ENCODE measurements around the gene C1QTNF9B.

Gene C1QTNF9B

DNA sequence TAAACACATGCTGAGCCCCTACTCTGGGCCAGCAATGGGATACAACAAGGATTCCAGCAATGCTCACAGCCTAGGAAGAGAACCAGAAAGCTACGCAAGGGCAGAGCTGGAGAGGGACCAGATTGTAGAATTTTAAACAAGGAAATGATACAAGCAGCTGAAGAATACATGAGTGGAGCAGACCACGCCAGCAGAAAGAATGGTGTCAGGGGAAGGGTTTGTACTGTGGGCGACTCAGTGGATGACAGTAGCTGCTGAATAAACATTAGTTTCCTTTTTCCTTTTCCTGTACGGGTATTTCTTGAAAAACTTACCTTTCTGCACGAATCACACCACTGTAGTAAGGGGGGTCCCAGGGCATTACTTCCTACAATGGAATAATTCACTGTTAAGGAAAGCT, 38.8 kb downstream of the C1QTNF9B start:
- ATAC-seq (no peak), DNase-seq (no peak)

DNA sequence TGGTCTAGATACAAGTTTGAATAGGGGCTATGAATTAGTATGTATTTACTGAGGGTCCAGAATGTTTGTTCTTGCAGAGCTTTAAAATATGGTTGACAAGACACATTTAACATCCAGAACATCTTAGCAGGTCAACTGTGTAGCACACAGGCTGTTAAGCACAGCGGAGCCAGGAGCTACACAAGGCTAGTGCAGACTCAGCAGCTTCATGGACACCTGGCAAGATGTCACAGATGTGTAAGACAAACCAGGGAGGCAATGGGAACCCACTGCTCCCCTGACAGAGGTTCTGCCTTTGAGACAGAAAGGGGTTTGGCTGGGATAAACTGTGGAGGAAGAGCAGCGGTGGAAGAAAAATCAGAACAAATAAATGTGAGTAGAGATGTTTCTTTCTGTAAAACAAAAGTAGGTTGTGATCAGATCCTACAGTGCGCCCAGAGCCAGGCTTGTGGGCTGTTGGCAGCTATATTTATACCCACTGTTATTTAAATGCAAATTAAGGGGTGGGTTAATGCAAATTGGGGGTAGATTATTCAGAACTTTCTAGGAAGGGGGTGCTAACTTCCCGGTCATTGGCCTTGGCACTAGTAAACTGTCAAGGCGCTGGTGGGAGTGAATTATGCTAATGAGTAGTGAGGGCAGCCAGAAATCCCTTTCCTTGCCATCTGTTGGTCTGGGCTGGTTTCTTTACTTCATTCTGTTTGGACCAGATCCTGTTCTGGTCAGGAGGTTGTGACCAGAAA, 41.1 kb downstream of the C1QTNF9B start:
- no peak for DNase-seq
- ATAC-seq: no peak

DNA sequence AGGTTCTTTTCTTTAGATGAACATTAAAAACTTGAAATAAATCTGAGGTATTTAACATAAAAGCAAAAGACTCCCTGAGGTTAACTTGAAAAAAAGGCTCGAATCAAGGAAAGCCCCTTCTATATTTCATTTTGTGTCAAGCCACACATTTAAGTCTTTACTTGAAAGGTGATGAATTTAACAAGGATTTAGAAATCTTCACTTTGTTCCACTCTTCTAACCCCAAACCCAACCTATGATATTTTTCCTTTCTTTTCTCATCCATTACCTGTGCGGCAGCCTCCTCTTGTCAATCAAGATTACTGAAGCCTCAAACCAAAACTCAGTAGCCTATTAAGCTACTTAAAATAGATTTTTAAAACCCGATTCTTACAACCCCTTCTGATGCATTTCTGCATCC, 41.9 kb downstream of the C1QTNF9B start:
- ATAC-seq: no peak
- DNase-seq: no peak

DNA sequence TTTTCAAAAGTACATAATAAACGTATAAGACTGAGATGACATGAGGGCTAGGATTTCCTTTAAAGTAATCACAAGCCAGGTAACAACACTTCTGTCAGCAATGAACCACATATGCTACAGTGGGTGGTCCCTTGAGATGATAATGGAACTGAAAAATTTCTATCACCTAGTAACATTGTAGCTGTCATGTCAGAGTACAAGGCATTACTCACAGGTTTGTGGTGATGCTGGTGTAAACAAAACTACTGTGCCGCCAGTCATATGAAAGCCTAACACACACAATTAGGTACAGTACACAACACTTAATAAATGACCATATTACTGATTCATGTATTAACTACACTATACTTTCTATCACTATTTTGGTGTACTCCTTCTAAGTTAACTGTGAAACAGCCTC, 45.0 kb downstream of the C1QTNF9B start:
- DNase-seq (no peak), ATAC-seq (no peak)

DNA sequence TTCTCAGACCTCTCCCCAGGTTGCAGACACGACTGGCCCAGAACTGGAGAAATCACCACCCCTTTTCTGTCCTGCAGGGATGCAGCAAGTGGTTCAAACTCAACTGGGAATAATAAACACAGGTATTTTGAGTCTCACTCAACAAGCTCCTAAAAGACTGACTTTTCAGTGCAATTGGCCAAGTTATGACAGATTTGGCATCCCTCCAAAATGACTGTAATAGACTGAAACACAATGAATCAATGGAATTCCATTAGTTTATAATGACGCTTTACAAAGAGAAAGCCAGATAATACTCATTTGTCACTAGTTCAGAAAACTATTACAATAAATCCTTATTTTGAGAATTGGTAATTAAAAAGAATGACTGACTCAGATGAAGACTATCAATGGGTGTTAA, 46.2 kb downstream of the C1QTNF9B start:
- ATAC-seq: no peak
- DNase-seq: no peak

DNA sequence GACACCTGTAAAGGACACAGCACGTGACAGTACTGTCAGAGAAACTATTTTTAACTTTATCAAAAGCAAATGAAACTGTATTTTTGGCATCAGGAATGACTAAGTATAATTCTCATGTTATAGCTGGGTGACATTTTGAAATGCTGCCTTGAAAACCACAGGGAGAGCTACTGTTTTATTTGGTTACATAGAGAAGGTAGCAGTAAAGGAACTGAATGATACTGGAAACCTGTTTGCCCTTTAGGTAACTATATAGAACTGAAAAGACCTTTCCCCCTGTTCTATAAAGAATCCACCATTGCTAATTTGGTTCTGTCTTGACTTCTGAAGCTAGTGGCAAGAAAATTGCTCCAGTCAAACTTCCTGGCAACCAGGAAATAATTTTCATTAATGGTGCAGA, 47.2 kb downstream of the C1QTNF9B start:
- ATAC-seq: peak; percentile 52
- no peak for DNase-seq

DNA sequence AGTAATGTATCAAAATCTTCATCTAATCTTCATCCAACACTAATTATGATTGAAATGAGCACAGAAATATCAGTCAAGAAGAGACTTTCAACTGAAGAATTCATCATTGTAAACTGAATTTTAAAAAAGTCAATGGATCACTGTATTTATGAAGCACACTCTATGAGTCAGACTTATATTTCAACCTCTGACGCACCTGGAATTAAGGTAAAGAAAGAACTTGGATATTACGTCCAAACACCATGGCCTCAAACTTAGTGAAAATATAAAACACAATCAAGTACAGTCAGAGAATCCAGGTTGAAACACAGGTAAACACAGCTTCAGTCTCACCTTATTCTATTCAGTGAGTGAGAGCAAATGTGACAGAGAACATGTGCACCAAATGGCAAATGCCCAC, 47.6 kb downstream of the C1QTNF9B start:
- ATAC-seq: no peak
- DNase-seq: no peak

DNA sequence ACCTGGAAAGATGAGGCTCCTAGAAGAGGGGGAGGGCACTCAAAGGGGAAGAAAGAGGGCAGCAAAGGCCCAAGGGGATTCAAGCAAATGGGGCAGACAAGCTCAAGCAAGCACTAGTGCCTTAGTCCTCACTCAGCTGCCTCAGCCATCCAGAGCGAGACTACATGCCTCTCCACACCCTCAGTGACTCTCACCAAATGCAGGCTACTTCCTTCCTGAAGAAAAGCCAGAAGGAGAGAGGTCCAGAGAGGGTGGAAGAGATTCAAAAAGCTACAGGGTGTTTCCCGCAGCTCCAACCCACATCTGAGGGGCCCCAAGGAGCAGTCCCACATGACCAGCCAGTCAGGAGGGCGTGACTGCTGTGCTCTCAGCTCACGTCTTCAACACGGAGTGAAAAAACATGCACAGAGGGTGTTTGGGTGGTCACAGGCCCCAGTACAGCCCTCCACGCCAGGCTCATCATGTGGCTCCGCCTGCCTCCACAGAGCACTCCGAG, 48.6 kb downstream of the C1QTNF9B start:
- DNase-seq (no peak), ATAC-seq (no peak)

DNA sequence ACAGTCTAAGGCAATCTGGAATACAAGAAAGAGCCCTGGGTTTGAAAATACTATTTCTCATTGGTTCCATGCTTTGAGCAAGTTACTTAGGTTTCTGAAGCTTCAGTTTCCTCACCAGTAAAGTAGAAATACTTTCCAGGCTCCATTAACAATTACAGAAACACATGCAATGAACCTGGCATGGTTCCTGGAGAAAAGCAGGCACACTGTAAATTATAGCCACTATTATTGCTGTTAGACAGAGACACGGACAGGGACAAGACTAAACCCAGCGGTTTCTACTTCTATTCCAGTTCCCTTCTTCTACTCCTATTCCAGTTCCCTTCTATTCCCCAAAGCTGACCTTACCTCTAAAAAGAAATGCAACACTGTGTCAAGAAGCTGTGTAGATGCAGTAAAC, 49.3 kb downstream of the C1QTNF9B start:
- DNase-seq (no peak), ATAC-seq (no peak)

DNA sequence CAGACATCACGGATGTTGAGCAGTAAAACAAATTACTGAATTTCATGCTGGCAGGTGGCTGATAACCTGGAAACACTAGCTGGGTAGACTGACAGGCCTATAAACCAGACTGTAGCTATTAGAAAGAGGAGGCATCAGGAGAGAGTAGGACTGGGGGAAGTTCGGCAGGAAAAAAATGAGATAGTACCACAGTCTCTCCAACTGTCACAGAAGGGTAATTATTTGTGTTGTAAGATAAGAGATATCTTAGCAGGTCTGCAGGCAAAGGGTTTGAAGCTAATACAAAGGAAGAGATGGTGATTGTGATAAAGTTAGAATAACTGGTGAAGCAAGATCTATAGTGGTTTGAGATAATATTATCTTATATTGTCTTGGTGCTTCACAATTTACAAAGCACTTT, 49.8 kb downstream of the C1QTNF9B start:
- no peak for ATAC-seq
- DNase-seq: no peak

DNA sequence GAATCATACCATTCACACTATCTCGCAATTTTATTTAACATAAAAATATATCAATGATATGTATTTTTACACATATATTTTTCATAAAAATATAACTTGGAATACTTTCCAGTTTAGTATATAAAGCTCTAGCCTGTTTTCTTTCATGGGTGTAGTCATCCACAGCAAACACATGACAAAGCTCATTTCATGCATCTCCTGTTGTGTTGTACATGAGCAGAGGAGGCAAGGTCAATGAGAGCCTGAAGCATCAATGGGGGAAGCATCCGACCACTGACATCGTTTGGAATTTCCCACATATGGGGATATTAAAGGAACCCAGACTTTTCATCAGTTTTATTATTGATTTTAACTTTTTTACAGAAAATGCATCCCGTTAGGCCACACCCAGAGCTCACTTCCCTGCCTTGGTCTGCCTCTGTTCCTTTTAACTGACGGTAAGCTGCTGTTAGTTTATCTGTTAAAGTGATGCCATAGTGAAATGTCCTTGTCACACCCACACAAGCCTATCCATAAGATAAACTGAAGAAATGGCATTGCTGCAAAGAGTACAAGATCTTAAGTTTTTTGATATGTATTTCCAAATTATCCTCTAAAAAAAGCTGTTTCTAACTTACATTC, 52.1 kb downstream of the C1QTNF9B start:
- ATAC-seq: no peak
- DNase-seq: no peak

DNA sequence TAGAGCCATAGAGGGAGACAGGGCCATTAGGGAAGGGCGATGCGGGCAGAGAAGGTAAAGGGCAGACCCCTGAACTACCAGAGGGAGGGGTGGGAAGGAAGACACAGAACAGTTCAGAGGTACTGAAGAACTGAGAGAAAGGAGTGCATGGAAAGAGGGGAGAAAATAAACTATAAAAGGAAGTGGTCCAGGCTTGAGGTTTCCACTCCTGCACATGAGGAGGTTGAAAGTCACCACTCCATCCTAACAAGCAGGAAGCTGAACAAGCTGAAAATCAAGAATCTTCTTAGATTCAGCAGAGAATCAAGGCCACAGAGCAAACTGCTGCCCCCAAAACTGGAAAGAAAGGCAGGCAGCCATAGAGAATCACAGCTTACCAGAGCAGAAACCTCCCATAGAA, 53.2 kb downstream of the C1QTNF9B start:
- no peak for ATAC-seq
- DNase-seq: no peak

DNA sequence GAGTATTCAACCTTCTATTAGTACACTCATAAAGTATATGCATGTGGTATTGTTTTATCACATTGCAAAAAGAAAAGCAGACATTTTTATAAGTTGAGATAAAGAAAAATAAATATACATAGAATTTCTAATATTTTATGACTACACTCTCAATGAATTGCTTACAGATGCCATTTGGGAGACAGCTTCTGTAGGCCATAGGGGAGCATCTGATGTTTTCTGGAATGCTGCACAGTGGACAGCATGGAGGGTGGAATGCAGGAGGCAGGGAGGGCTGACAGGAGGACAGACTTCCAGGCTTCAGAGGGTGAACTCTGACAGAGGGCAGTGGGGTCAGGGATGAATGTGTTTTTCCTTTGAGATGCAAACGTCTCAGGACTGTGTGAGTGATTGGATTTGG, 53.9 kb downstream of the C1QTNF9B start:
- DNase-seq (no peak), ATAC-seq (no peak)

DNA sequence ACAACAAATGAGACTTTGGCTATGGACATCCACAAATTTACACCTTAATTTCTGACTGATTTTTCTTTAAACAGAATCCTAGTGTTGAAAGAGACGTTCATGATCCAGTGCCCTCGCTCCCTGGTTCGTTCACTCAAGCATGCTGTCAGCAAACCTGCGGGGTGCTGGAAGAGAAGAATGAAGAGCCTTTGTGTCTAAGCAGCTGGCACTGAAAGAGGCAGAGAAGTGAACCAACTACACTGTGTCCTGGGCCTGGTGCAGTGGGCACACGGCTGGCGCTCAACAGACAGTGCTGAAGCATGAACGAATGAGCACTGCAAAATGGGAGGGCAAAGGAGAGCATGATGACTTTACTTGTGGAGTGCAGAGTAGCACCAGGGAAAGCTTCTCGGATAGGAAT, 54.9 kb downstream of the C1QTNF9B start:
- no peak for ATAC-seq
- no peak for DNase-seq
